ENCODE results near the gene CYP2A6.

CYP2A6 gene

GRCh38 chr19:40803170-40803856 lies 46.9 kb downstream of the CYP2A6 start:
- H3K4me1 ChIP-seq (ENCODE audit: control insufficient read depth in 2 of 2, insufficient read depth in 2 of 2, low read length in 2 of 2) = peaks cover 70 to 73% of the 10 kb centered on the region in 2 donors
- peak overlapping the region; percentile 38 to 66 for H3K9ac ChIP-seq (ENCODE audit: low read depth in 1 of 2, low read length in 2 of 2)
- peak overlapping the region; percentile 85 to 86 for H3K27ac ChIP-seq (ENCODE audit: low read depth in 2 of 2, low read length in 2 of 2)

GRCh38 chr19:40802300-40803169 lies 47.7 kb downstream of the CYP2A6 start:
- peak overlapping the region; percentile 85 to 86 for H3K27ac ChIP-seq (ENCODE audit: low read depth in 2 of 2, low read length in 2 of 2)
- H3K9me3 ChIP-seq (ENCODE audit: control insufficient read depth in 2 of 2, low read length in 2 of 2) = no peaks in the 10 kb centered on the region
- H3K9ac ChIP-seq (ENCODE audit: low read depth in 1 of 2, low read length in 2 of 2) = peak overlapping the region; percentile 41 to 66
- no peaks in the 10 kb centered on the region for H3K27me3 ChIP-seq (ENCODE audit: control insufficient read depth in 2 of 2, insufficient read depth in 2 of 2, low read length in 2 of 2)
- H3K4me1 ChIP-seq (ENCODE audit: control insufficient read depth in 2 of 2, insufficient read depth in 2 of 2, low read length in 2 of 2) = peaks cover 76 to 81% of the 10 kb centered on the region in 2 donors
- H3K4me3 ChIP-seq (ENCODE audit: low read length in 2 of 2) = peak overlapping the region; percentile 48 to 51
- H3K36me3 ChIP-seq (ENCODE audit: control insufficient read depth in 2 of 2, insufficient read depth in 2 of 2, low read length in 2 of 2) = peaks cover 18 to 25% of the 10 kb centered on the region in 2 donors

More at GRCh38 chr19:40803170-40803856, 46.9 kb downstream of the CYP2A6 start:
- peaks cover 25 to 33% of the 10 kb centered on the region in 2 donors for H3K36me3 ChIP-seq (ENCODE audit: control insufficient read depth in 2 of 2, insufficient read depth in 2 of 2, low read length in 2 of 2)
- H3K4me3 ChIP-seq (ENCODE audit: low read length in 2 of 2) = peak overlapping the region in 1 of 2 donors; percentile 51
- H3K27me3 ChIP-seq (ENCODE audit: control insufficient read depth in 2 of 2, insufficient read depth in 2 of 2, low read length in 2 of 2) = no peaks in the 10 kb centered on the region
- no peaks in the 10 kb centered on the region for H3K9me3 ChIP-seq (ENCODE audit: control insufficient read depth in 2 of 2, low read length in 2 of 2)

- Histone ChIP-seq H3K27ac (ENCODE audit: low read depth in 2 of 2, low read length in 2 of 2) (peak overlapping the region; percentile 85 to 86), H3K4me1 (ENCODE audit: control insufficient read depth in 2 of 2, insufficient read depth in 2 of 2, low read length in 2 of 2) (peaks cover 76% of the 10 kb centered on the region in 2 donors), H3K9ac (ENCODE audit: low read depth in 1 of 2, low read length in 2 of 2) (peak overlapping the region; percentile 38 to 66), H3K27me3 (ENCODE audit: control insufficient read depth in 2 of 2, insufficient read depth in 2 of 2, low read length in 2 of 2) (no peaks in the 10 kb centered on the region), H3K9me3 (ENCODE audit: control insufficient read depth in 2 of 2, low read length in 2 of 2) (no peaks in the 10 kb centered on the region), H3K36me3 (ENCODE audit: control insufficient read depth in 2 of 2, insufficient read depth in 2 of 2, low read length in 2 of 2) (peaks cover 13 to 20% of the 10 kb centered on the region in 2 donors), H3K4me3 (ENCODE audit: low read length in 2 of 2) (peak overlapping the region; percentile 48 to 80)
These were observed 48.6 kb downstream of the CYP2A6 start for GRCh38 chr19:40801426-40802299.

GRCh38 chr19:40800997-40801377 lies 49.3 kb downstream of the CYP2A6 start:
- Histone ChIP-seq H3K27ac (ENCODE audit: low read depth in 2 of 2, low read length in 2 of 2) (peak overlapping the region in 1 of 2 donors; percentile 23), H3K9ac (ENCODE audit: low read depth in 1 of 2, low read length in 2 of 2) (peak overlapping the region in 1 of 2 donors; percentile 38), H3K4me3 (ENCODE audit: low read length in 2 of 2) (peak overlapping the region; percentile 80 to 82), H3K4me1 (ENCODE audit: control insufficient read depth in 2 of 2, insufficient read depth in 2 of 2, low read length in 2 of 2) (peaks cover 70% of the 10 kb centered on the region in 2 donors), H3K27me3 (ENCODE audit: control insufficient read depth in 2 of 2, insufficient read depth in 2 of 2, low read length in 2 of 2) (no peaks in the 10 kb centered on the region), H3K36me3 (ENCODE audit: control insufficient read depth in 2 of 2, insufficient read depth in 2 of 2, low read length in 2 of 2) (peaks cover 13 to 25% of the 10 kb centered on the region in 2 donors), H3K9me3 (ENCODE audit: control insufficient read depth in 2 of 2, low read length in 2 of 2) (no peaks in the 10 kb centered on the region)

DNA sequence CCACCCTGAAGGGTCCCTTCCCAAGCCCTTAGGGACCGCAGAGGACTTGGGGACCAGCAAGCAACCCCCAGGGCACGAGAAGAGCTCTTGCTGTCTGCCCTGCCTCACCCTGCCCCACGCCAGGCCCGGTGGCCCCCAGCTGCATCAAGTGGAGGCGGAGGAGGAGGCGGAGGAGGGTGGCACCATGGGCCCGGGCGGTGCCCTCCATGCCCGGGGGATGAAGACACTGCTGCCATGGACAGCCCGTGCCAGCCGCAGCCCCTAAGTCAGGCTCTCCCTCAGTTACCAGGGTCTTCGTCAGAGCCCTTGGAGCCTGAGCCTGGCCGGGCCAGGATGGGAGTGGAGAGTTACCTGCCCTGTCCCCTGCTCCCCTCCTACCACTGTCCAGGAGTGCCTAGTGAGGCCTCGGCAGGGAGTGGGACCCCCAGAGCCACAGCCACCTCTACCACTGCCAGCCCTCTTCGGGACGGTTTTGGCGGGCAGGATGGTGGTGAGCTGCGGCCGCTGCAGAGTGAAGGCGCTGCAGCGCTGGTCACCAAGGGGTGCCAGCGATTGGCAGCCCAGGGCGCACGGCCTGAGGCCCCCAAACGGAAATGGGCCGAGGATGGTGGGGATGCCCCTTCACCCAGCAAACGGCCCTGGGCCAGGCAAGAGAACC lies 49.8 kb downstream of the CYP2A6 start:
- peak overlapping the region; percentile 80 to 82 for H3K4me3 ChIP-seq (ENCODE audit: low read length in 2 of 2)
- peaks cover 65 to 66% of the 10 kb centered on the region in 2 donors for H3K4me1 ChIP-seq (ENCODE audit: control insufficient read depth in 2 of 2, insufficient read depth in 2 of 2, low read length in 2 of 2)
- H3K27me3 ChIP-seq (ENCODE audit: control insufficient read depth in 2 of 2, insufficient read depth in 2 of 2, low read length in 2 of 2) = no peaks in the 10 kb centered on the region
- H3K9me3 ChIP-seq (ENCODE audit: control insufficient read depth in 2 of 2, low read length in 2 of 2) = no peaks in the 10 kb centered on the region
- peak overlapping the region; percentile 93 for H3K27ac ChIP-seq (ENCODE audit: low read depth in 2 of 2, low read length in 2 of 2)
- H3K36me3 ChIP-seq (ENCODE audit: control insufficient read depth in 2 of 2, insufficient read depth in 2 of 2, low read length in 2 of 2) = peaks cover 13 to 26% of the 10 kb centered on the region in 2 donors
- peak overlapping the region; percentile 80 to 97 for H3K9ac ChIP-seq (ENCODE audit: low read depth in 1 of 2, low read length in 2 of 2)

DNA sequence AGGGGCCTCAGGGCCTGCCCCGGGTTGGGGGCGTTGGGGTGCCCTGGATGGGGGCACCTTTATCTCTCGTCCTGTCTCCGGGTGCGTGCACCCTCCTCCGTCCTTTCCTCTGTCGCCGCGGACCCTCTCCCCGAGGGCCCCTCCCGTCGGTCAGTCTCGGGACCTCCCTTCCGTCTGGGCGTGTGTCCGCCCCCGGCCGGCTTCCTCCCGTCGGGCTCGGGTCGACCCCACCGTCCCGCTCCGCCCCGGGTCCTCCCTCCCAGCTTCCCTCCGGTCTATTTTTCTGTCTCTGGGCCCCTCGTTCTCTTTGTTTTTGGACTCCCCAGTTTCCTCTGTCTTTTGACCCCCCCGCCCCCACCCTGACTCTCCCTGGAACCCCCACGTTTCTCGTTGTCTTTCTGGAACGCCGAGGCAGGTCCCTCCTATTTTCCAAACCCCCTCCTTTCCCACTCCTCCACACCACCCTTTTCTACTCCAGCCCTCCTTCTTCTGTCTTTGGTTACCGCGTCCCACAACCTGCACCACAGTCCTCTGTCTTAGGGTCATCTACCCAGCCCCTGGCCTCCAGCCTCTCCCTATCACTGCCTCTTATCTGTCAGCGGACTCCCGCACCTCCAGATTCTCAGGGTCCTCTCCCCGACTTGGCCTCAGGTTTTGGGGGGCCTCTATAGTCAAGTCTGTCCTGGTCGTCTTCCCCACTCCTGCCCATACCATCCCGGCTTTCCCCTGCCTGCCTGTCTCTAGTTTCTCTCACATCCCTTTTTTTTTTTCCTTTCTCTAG lies 50.5 kb downstream of the CYP2A6 start:
- Histone ChIP-seq H3K27ac (ENCODE audit: low read depth in 2 of 2, low read length in 2 of 2) (peak overlapping the region; percentile 93), H3K36me3 (ENCODE audit: control insufficient read depth in 2 of 2, insufficient read depth in 2 of 2, low read length in 2 of 2) (peaks cover 13 to 24% of the 10 kb centered on the region in 2 donors), H3K27me3 (ENCODE audit: control insufficient read depth in 2 of 2, insufficient read depth in 2 of 2, low read length in 2 of 2) (no peaks in the 10 kb centered on the region), H3K9me3 (ENCODE audit: control insufficient read depth in 2 of 2, low read length in 2 of 2) (no peaks in the 10 kb centered on the region), H3K4me1 (ENCODE audit: control insufficient read depth in 2 of 2, insufficient read depth in 2 of 2, low read length in 2 of 2) (peaks cover 58 to 59% of the 10 kb centered on the region in 2 donors), H3K4me3 (ENCODE audit: low read length in 2 of 2) (peak overlapping the region; percentile 80 to 82), H3K9ac (ENCODE audit: low read depth in 1 of 2, low read length in 2 of 2) (peak overlapping the region; percentile 80 to 97)

GRCh38 chr19:40798683-40799557 lies 51.3 kb downstream of the CYP2A6 start, which contains the start of gene EGLN2:
Gene EGLN2 (plus strand): TSS chr19:40799191. CDS start chr19:40800573, 1,382 bp downstream.
- H3K4me3 ChIP-seq (ENCODE audit: low read length in 2 of 2) = peak within 1 kb of the TSS; percentile 80 to 82
- peaks cover 50% of the 10 kb centered on the region in 2 donors for H3K4me1 ChIP-seq (ENCODE audit: control insufficient read depth in 2 of 2, insufficient read depth in 2 of 2, low read length in 2 of 2)
- H3K9me3 ChIP-seq (ENCODE audit: control insufficient read depth in 2 of 2, low read length in 2 of 2) = no peaks in the 10 kb centered on the region
- H3K27ac ChIP-seq (ENCODE audit: low read depth in 2 of 2, low read length in 2 of 2) = peak within 1 kb of the TSS; percentile 93
- peaks cover 13 to 21% of the 10 kb centered on the region in 2 donors for H3K36me3 ChIP-seq (ENCODE audit: control insufficient read depth in 2 of 2, insufficient read depth in 2 of 2, low read length in 2 of 2)
- H3K9ac ChIP-seq (ENCODE audit: low read depth in 1 of 2, low read length in 2 of 2) = peak within 1 kb of the TSS; percentile 80 to 97
- no peaks in the 10 kb centered on the region for H3K27me3 ChIP-seq (ENCODE audit: control insufficient read depth in 2 of 2, insufficient read depth in 2 of 2, low read length in 2 of 2)

GRCh38 chr19:40797963-40798682 lies 52.1 kb downstream of the CYP2A6 start:
- peak overlapping the region; percentile 93 for H3K27ac ChIP-seq (ENCODE audit: low read depth in 2 of 2, low read length in 2 of 2)
- H3K9me3 ChIP-seq (ENCODE audit: control insufficient read depth in 2 of 2, low read length in 2 of 2) = no peaks in the 10 kb centered on the region
- peak overlapping the region; percentile 68 to 79 for H3K9ac ChIP-seq (ENCODE audit: low read depth in 1 of 2, low read length in 2 of 2)
- H3K27me3 ChIP-seq (ENCODE audit: control insufficient read depth in 2 of 2, insufficient read depth in 2 of 2, low read length in 2 of 2) = no peaks in the 10 kb centered on the region
- H3K4me1 ChIP-seq (ENCODE audit: control insufficient read depth in 2 of 2, insufficient read depth in 2 of 2, low read length in 2 of 2) = peaks cover 42 to 43% of the 10 kb centered on the region in 2 donors
- peaks cover 13 to 21% of the 10 kb centered on the region in 2 donors for H3K36me3 ChIP-seq (ENCODE audit: control insufficient read depth in 2 of 2, insufficient read depth in 2 of 2, low read length in 2 of 2)
- peak overlapping the region; percentile 71 to 78 for H3K4me3 ChIP-seq (ENCODE audit: low read length in 2 of 2)

Measured in mucosa of rectum (tissue), 2 donors.